Loucy (cell line): ENCODE data around the gene TRIM33.
"Not testable (repeated sequence)": the region's sequence is repeated elsewhere in the genome, so short reads cannot be mapped to it uniquely, and the experiment has no call there.

ENCODE experiments used
- H2AFZ ChIP-seq: fragments of 200-600 bp; sonication (generic); 2 replicates; pipeline ENCODE4 v1.6.0; 2016; ENCODE audit warnings: antibody characterized with exemption, mild to moderate bottlenecking, low read length, moderate library complexity
- H3F3A ChIP-seq: fragments of 200-600 bp; 2 replicates; pipeline ENCODE4 v1.6.0; 2016; ENCODE audit warnings: antibody characterized with exemption, low read depth, mild to moderate bottlenecking
- H3K27me3 ChIP-seq: fragments of 200-600 bp; sonication (generic); 2 replicates; pipeline ENCODE4 v1.6.1; 2014; ENCODE audit warnings: low read length, mild to moderate bottlenecking; ENCODE audit not compliant: insufficient read depth, poor library complexity, severe bottlenecking
- H3K36me3 ChIP-seq: fragments of 200-600 bp; sonication (generic); 2 replicates; pipeline ENCODE4 v1.6.1; 2016; ENCODE audit warnings: low read length; ENCODE audit not compliant: insufficient read depth
- H3K4me1 ChIP-seq: fragments of 200-600 bp; sonication (generic); 2 replicates; pipeline ENCODE4 v1.5.1; 2014; ENCODE audit warnings: low read length, mild to moderate bottlenecking; ENCODE audit not compliant: insufficient read depth, poor library complexity, severe bottlenecking
- H3K4me2 ChIP-seq: fragments of 200-600 bp; sonication (generic); 2 replicates; pipeline ENCODE4 v1.6.0; 2014; ENCODE audit warnings: antibody characterized with exemption, low read length, low read depth, mild to moderate bottlenecking; ENCODE audit not compliant: poor library complexity, severe bottlenecking
- H3K4me3 ChIP-seq: fragments of 200-600 bp; sonication (generic); 2 replicates; pipeline ENCODE4 v1.5.1; 2014; ENCODE audit warnings: low read length, mild to moderate bottlenecking, mixed read lengths; ENCODE audit not compliant: poor library complexity, severe bottlenecking
- H3K79me2 ChIP-seq: fragments of 200-600 bp; sonication (generic); 2 replicates; pipeline ENCODE4 v1.6.1; 2014; ENCODE audit warnings: low read length; ENCODE audit not compliant: insufficient read depth
- H3K9ac ChIP-seq: fragments of 200-600 bp; sonication (generic); 2 replicates; pipeline ENCODE4 v1.6.0; 2014; ENCODE audit warnings: mild to moderate bottlenecking, low read depth, low read length, moderate library complexity; ENCODE audit not compliant: poor library complexity, severe bottlenecking
- H3K9me2 ChIP-seq: fragments of 200-600 bp; sonication (generic); replicated peaks from 2 replicates; pipeline ENCODE4 v1.6.1; 2016; ENCODE audit warnings: low read depth, low read length, mixed read lengths
- H3K9me3 ChIP-seq: fragments of 200-600 bp; sonication (generic); 2 replicates; pipeline ENCODE4 v1.6.1; 2014; ENCODE audit warnings: mild to moderate bottlenecking, antibody characterized with exemption, low read length, low read depth; ENCODE audit not compliant: insufficient read depth
- H4K20me1 ChIP-seq: fragments of 200-600 bp; sonication (generic); 2 replicates; pipeline ENCODE4 v1.6.0; 2014; ENCODE audit warnings: antibody characterized with exemption, low read length, mild to moderate bottlenecking; ENCODE audit not compliant: insufficient read depth, poor library complexity, severe bottlenecking
- CTCF ChIP-seq: fragments of 200-600 bp; sonication (generic); conservative IDR thresholded peaks from 2 replicates; pipeline ENCODE4 v1.5.1; 2014; ENCODE audit warnings: mild to moderate bottlenecking, antibody characterized with exemption, low read length
- EZH2phosphoT487 ChIP-seq: fragments of 200-600 bp; IDR thresholded peaks from 2 replicates; pipeline ENCODE4 v1.6.1; 2018; ENCODE audit warnings: antibody characterized with exemption, mild to moderate bottlenecking, moderate library complexity, borderline replicate concordance

Gene TRIM33

GRCh38 chr1:114427612-114428011 is 83.4 kb downstream of the TRIM33 start:
- H3K4me2 ChIP-seq = no peak overlapping the region
- TF ChIP-seq CTCF (no peak), EZH2phosphoT487 (no peak)
- H4K20me1 ChIP-seq = peaks cover 3% of the 10 kb centered on the region
- no peak overlapping the region for H2AFZ ChIP-seq
- H3K4me3 ChIP-seq = no peak overlapping the region
- no peaks in the 10 kb centered on the region for H3K27me3 ChIP-seq
- H3K9ac ChIP-seq = no peak overlapping the region
- no peaks in the 10 kb centered on the region for H3K9me3 ChIP-seq
- no peaks in the 10 kb centered on the region for H3K9me2 ChIP-seq
- no peaks in the 10 kb centered on the region for H3K4me1 ChIP-seq
- H3K79me2 ChIP-seq = no peaks in the 10 kb centered on the region
- H3K36me3 ChIP-seq = peaks cover 87% of the 10 kb centered on the region
- no peaks in the 10 kb centered on the region for H3F3A ChIP-seq

GRCh38 chr1:114423455-114423854 is 87.5 kb downstream of the TRIM33 start:
- TF ChIP-seq CTCF (no peak), EZH2phosphoT487 (no peak)
- Histone ChIP-seq H3K4me1 (no peaks in the 10 kb centered on the region), H3K9ac (no peak overlapping the region), H3K27me3 (no peaks in the 10 kb centered on the region), H3K9me3 (no peaks in the 10 kb centered on the region), H4K20me1 (no peaks in the 10 kb centered on the region), H2AFZ (no peak overlapping the region), H3K36me3 (peaks cover 95% of the 10 kb centered on the region), H3K79me2 (no peaks in the 10 kb centered on the region), H3F3A (no peaks in the 10 kb centered on the region), H3K4me2 (no peak overlapping the region), H3K4me3 (no peak overlapping the region), H3K9me2 (no peaks in the 10 kb centered on the region)

DNA sequence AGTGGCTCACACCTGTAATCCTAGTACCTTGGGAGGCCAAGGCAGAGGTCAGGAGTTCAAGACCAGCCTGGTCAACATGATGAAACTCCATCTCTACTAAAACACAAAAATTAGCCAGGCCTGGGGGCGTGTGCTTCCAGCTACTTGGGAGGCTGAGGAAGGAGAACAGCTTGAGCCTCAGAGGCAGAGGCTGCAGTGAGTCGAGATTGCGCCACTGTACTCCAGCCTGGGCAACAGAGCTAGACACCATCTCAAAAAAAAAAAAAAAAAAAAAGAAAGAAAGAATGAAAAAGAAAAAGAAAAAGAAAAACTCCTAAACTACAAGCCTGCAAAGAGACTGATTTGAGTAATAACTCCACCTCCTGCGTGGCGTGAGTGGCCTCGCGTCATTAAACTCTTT is 92.1 kb downstream of the TRIM33 start:
- H4K20me1 ChIP-seq, H3K79me2 ChIP-seq, H3K9me3 ChIP-seq, H3K9me2 ChIP-seq, H3F3A ChIP-seq, H3K4me1 ChIP-seq, H3K4me2 ChIP-seq, H3K27me3 ChIP-seq, H3K4me3 ChIP-seq, H2AFZ ChIP-seq, H3K9ac ChIP-seq: not testable (repeated sequence)
- H3K36me3 ChIP-seq = peaks cover 93% of the 10 kb centered on the region

DNA sequence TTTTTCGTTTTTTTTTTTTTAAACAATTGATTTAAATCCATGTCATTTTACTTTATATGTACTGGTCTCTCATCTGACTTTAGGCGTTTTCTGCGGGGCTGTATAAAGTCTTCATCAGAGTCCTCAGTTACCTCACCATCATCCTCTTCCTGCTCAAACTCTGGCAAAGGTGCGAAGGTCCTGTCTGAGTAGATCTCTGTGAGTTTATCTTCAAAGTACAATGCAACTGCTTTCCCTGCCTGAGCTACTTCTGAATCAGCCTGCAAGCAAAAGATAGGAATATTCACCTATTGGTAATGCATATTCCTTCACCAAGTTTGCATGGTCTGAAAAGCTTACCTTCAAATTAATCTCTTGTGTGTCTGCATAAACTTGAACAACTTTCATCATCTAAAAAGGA is 113.4 kb downstream of the TRIM33 start:
- H3K4me3 ChIP-seq = no peak overlapping the region
- TF ChIP-seq CTCF = no peak
- no peak for TF ChIP-seq EZH2phosphoT487
- no peaks in the 10 kb centered on the region for H3K27me3 ChIP-seq
- no peak overlapping the region for H3K9ac ChIP-seq
- no peaks in the 10 kb centered on the region for H3K4me1 ChIP-seq
- H3K36me3 ChIP-seq = peaks cover 71% of the 10 kb centered on the region; the same call in 1 of the 2 replicates
- no peaks in the 10 kb centered on the region for H3K9me2 ChIP-seq
- no peak overlapping the region for H2AFZ ChIP-seq
- H3K4me2 ChIP-seq = no peak overlapping the region
- H4K20me1 ChIP-seq = no peaks in the 10 kb centered on the region
- H3F3A ChIP-seq = no peaks in the 10 kb centered on the region
- no peaks in the 10 kb centered on the region for H3K9me3 ChIP-seq
- H3K79me2 ChIP-seq = no peaks in the 10 kb centered on the region
